ENCODE results near the gene USP46. TPM values are rescaled to one million over a fixed set of nuclear protein-coding genes. Genes with fewer than 3 reads are reported as not detected.

USP46 gene
- total and polyA plus RNA-seq, 2 of the 13 experiments (the other 11 are each of a cell fraction or from before 2014, with no cell fraction given): 4.7 to 17.4 TPM

DNA sequence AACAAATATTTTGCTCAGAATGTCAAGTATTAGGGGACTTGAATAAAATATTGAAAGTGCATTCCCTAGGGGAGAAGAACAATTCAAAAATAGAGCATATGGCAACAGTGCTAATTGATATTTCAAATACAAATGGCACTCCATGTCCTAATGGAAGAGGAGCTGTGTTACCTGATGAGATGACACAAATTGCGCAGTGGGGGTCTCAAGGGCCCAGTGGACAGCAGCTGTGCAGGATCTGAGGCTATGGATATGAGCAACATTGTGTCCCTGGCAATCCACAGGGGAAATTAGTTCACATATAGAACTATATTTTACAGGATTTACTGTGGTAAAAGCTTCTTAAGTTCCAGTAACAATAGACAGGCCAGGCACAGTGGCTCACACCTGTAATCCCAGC, 17.4 kb upstream of the USP46 start:
- DNase-seq (ENCODE audit: low spot score): no peak
- TF ChIP-seq, protein P1, sequence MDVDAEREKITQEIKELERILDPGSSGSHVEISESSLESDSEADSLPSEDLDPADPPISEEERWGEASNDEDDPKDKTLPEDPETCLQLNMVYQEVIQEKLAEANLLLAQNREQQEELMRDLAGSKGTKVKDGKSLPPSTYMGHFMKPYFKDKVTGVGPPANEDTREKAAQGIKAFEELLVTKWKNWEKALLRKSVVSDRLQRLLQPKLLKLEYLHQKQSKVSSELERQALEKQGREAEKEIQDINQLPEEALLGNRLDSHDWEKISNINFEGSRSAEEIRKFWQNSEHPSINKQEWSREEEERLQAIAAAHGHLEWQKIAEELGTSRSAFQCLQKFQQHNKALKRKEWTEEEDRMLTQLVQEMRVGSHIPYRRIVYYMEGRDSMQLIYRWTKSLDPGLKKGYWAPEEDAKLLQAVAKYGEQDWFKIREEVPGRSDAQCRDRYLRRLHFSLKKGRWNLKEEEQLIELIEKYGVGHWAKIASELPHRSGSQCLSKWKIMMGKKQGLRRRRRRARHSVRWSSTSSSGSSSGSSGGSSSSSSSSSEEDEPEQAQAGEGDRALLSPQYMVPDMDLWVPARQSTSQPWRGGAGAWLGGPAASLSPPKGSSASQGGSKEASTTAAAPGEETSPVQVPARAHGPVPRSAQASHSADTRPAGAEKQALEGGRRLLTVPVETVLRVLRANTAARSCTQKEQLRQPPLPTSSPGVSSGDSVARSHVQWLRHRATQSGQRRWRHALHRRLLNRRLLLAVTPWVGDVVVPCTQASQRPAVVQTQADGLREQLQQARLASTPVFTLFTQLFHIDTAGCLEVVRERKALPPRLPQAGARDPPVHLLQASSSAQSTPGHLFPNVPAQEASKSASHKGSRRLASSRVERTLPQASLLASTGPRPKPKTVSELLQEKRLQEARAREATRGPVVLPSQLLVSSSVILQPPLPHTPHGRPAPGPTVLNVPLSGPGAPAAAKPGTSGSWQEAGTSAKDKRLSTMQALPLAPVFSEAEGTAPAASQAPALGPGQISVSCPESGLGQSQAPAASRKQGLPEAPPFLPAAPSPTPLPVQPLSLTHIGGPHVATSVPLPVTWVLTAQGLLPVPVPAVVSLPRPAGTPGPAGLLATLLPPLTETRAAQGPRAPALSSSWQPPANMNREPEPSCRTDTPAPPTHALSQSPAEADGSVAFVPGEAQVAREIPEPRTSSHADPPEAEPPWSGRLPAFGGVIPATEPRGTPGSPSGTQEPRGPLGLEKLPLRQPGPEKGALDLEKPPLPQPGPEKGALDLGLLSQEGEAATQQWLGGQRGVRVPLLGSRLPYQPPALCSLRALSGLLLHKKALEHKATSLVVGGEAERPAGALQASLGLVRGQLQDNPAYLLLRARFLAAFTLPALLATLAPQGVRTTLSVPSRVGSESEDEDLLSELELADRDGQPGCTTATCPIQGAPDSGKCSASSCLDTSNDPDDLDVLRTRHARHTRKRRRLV (CRISPR knock-in tag; IDR thresholded peaks at IDR 0.05): no peak
- no peak for TF ChIP-seq ATF7 (IDR thresholded peaks at IDR 0.05)
- TF ChIP-seq ATF7 (CRISPR knock-in tag; IDR thresholded peaks at IDR 0.05): no peak
- no peak for TF ChIP-seq GTF2F1 (IDR thresholded peaks at IDR 0.05; ENCODE audit: low read length)
- TF ChIP-seq JUN (CRISPR knock-in tag; IDR thresholded peaks at IDR 0.05): no peak
- ChIA-PET POLR2A (interaction anchor here (1.8 kb wide), 1 partner anchor 36 kb away, joined by 5 read pairs; no protein-coding TSS in a partner anchor), CTCF (ENCODE audit: low intra/inter-chr PET ratio, low total read pairs) (no interaction called here)
- H3K9ac ChIP-seq (ENCODE audit: insufficient read depth, low read depth, low read length): no peak overlapping the region
- FAIRE-seq: no peak
- BruUV-seq (replicated peaks): no TSS peak
- H4K20me1 ChIP-seq (ENCODE audit: insufficient read depth, low read length): no peaks in the 10 kb centered on the region
- H2AFZ ChIP-seq (ENCODE audit: low read length): no peak overlapping the region
- H3K27me3 ChIP-seq (ENCODE audit: control insufficient read depth in 1 of 2, insufficient read depth in 2 of 2, low read length in 2 of 2): no peaks in the 10 kb centered on the region
- no peaks in the 10 kb centered on the region for H3K9me3 ChIP-seq (ENCODE audit: low read length)
- H3K36me3 ChIP-seq (replicated peaks in 1 of 2; ENCODE audit: control insufficient read depth in 1 of 2, insufficient read depth in 2 of 2, low read length in 2 of 2): no peaks in the 10 kb centered on the region
- H3K4me1 ChIP-seq (ENCODE audit: insufficient read depth, low read length): no peaks in the 10 kb centered on the region
- in situ Hi-C loops (cut with HindIII; ENCODE audit: extremely low pct_ligation_motif_present, low pct_unique_long_range_greater_than_20kb): no loop called here
- WGBS (ENCODE audit: low lambda C conversion rate): 40% methylated on average over 1 of the region's 1 CpG
- intact Hi-C loops (cut with micrococcal nuclease; ENCODE audit: unreplicated experiment): no loop called here
- H3K79me2 ChIP-seq (ENCODE audit: insufficient read depth, low read length): no peaks in the 10 kb centered on the region
- H3K27ac ChIP-seq (ENCODE audit: extremely low read length, insufficient read depth, low read length): no peak overlapping the region
- no peak overlapping the region for H3K4me3 ChIP-seq (replicated peaks in 1 of 3; ENCODE audit: insufficient read depth in 1 of 3, low read depth in 2 of 3, low read length in 3 of 3)
- no peak overlapping the region for H3K4me2 ChIP-seq (ENCODE audit: low read depth, low read length)
- ATAC-seq: no peak

All from HepG2 (cell line).